ENCODE measurements around the gene MECR.
"Not testable (repeated sequence)": the region's sequence is repeated elsewhere in the genome, so short reads cannot be mapped to it uniquely, and the experiment has no call there.

DNA sequence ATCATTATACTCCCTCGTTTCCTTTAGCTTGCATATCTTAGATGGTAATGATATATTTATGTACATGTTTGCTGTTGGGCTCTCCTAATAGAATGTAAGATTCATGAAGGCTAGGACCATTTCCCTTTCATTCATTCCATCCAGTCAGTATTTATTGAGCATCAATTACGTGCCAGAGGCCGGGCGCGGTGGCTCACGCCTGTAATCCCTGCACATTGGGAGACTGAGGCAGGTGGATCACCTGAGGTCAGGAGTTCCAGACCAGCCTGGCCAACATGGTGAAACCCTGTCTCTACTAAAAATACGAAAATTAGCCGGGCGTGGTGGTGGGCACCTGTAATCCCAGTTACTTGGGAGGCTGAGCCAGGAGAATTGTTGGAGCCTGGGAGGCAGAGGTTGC, 4.1 kb upstream of the MECR start:
- TF ChIP-seq RAD21 (IDR thresholded peaks at IDR 0.05; ENCODE audit: low read depth); POLR2AphosphoS5 (IDR thresholded peaks at IDR 0.05; ENCODE audit: low read depth, low read length); ZNF274 (IDR thresholded peaks at IDR 0.05; ENCODE audit: low read depth, low read length); CEBPB (IDR thresholded peaks at IDR 0.05; ENCODE audit: low read depth); JUND (IDR thresholded peaks at IDR 0.05); EZH2 (IDR thresholded peaks at IDR 0.05); ELF1 (IDR thresholded peaks at IDR 0.05; ENCODE audit: borderline replicate concordance, low read depth); POLR2A (IDR thresholded peaks at IDR 0.05; ENCODE audit: borderline replicate concordance, extremely low read depth, insufficient read depth, insufficient read length): not testable (repeated sequence)
- TF ChIP-seq, protein P1, sequence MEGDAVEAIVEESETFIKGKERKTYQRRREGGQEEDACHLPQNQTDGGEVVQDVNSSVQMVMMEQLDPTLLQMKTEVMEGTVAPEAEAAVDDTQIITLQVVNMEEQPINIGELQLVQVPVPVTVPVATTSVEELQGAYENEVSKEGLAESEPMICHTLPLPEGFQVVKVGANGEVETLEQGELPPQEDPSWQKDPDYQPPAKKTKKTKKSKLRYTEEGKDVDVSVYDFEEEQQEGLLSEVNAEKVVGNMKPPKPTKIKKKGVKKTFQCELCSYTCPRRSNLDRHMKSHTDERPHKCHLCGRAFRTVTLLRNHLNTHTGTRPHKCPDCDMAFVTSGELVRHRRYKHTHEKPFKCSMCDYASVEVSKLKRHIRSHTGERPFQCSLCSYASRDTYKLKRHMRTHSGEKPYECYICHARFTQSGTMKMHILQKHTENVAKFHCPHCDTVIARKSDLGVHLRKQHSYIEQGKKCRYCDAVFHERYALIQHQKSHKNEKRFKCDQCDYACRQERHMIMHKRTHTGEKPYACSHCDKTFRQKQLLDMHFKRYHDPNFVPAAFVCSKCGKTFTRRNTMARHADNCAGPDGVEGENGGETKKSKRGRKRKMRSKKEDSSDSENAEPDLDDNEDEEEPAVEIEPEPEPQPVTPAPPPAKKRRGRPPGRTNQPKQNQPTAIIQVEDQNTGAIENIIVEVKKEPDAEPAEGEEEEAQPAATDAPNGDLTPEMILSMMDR (IDR thresholded peaks at IDR 0.05 in 2 of 3, conservative IDR thresholded peaks at IDR 0.05 in 1 of 3; ENCODE audit: borderline replicate concordance in 1 of 3, insufficient read depth in 1 of 3, low read depth in 2 of 3, low read length in 2 of 3): not testable (repeated sequence)
- TF ChIP-seq, protein P2, sequence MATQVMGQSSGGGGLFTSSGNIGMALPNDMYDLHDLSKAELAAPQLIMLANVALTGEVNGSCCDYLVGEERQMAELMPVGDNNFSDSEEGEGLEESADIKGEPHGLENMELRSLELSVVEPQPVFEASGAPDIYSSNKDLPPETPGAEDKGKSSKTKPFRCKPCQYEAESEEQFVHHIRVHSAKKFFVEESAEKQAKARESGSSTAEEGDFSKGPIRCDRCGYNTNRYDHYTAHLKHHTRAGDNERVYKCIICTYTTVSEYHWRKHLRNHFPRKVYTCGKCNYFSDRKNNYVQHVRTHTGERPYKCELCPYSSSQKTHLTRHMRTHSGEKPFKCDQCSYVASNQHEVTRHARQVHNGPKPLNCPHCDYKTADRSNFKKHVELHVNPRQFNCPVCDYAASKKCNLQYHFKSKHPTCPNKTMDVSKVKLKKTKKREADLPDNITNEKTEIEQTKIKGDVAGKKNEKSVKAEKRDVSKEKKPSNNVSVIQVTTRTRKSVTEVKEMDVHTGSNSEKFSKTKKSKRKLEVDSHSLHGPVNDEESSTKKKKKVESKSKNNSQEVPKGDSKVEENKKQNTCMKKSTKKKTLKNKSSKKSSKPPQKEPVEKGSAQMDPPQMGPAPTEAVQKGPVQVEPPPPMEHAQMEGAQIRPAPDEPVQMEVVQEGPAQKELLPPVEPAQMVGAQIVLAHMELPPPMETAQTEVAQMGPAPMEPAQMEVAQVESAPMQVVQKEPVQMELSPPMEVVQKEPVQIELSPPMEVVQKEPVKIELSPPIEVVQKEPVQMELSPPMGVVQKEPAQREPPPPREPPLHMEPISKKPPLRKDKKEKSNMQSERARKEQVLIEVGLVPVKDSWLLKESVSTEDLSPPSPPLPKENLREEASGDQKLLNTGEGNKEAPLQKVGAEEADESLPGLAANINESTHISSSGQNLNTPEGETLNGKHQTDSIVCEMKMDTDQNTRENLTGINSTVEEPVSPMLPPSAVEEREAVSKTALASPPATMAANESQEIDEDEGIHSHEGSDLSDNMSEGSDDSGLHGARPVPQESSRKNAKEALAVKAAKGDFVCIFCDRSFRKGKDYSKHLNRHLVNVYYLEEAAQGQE (IDR thresholded peaks at IDR 0.05; ENCODE audit: low read depth): not testable (repeated sequence)
